22Rv1 (cell line): ENCODE data around the gene RAD51B.

Experiments
- H3K27ac ChIP-seq: fragments of 450-650 bp; 2 replicates; pipeline ENCODE4 v1.5.1; 2017
- CTCF ChIP-seq: fragments of 450-650 bp; IDR thresholded peaks from 2 replicates; pipeline ENCODE4 v1.5.1; 2017; ENCODE audit warnings: mild to moderate bottlenecking
- ZFX ChIP-seq: fragments of 450-650 bp; IDR thresholded peaks from 2 replicates; pipeline ENCODE4 v1.6.1; 2017; ENCODE audit warnings: antibody characterized with exemption, borderline replicate concordance

The RAD51B gene

DNA sequence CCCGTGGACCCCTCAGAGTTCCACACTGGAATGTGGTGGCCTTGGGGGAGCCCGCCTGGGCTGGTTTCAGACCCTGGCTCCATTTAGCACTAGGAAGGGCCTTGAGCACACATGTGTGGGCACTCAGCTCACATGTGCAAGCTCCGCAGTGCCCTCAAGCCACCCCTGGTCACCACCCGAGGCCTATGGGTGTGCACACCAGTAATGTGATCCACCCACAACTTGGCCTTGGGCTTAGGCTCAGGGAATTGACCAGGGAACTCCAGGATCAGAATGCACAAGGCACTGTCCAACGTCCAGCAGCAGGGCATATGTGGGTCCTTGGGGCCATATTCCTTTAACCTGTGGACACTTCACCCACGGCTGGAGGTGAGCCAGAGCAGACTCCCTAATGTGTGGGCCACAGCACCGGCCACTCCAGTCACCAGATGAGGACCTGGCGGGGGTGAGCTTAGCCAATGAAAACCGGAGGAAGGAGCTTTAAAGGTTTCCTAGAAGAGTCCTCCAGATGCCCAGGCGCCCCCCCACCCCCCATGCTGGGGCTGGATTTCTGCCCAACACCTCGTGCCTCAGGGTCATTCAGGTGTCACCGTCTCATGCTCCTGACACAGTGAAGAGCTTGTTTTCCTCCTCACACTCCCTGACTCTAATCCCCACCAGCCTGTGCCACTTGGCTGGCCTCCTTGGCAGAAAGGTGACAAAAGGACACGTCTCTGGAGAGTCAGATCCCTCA lies 764.1 kb downstream of the RAD51B start:
- TF ChIP-seq ZFX (no peak), CTCF (no peak)
- no peak overlapping the region for H3K27ac ChIP-seq

DNA sequence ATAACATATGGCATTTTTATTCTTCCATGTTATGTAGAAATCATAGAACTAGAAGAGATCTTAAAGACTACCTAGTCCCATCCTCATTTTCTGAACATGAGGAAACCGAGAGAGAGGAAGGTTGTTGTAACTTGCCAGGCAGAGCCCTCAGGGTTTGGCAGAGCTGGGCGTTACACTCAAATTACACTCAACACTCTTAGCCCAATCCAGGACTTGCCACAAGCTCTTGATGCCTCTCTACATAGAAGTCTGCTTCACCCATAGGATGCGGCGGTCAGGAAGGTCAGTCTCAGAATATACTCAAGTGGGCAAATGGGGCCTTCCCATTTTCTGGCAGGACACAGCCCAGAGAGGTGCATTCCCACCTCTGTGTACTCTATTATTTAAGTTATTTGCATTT lies 765.2 kb downstream of the RAD51B start:
- H3K27ac ChIP-seq: no peak overlapping the region
- TF ChIP-seq ZFX (no peak), CTCF (no peak)

GRCh38 chr14:68585690-68586089 lies 766.1 kb downstream of the RAD51B start:
- no peak overlapping the region for H3K27ac ChIP-seq
- TF ChIP-seq CTCF: no peak
- no peak for TF ChIP-seq ZFX

DNA sequence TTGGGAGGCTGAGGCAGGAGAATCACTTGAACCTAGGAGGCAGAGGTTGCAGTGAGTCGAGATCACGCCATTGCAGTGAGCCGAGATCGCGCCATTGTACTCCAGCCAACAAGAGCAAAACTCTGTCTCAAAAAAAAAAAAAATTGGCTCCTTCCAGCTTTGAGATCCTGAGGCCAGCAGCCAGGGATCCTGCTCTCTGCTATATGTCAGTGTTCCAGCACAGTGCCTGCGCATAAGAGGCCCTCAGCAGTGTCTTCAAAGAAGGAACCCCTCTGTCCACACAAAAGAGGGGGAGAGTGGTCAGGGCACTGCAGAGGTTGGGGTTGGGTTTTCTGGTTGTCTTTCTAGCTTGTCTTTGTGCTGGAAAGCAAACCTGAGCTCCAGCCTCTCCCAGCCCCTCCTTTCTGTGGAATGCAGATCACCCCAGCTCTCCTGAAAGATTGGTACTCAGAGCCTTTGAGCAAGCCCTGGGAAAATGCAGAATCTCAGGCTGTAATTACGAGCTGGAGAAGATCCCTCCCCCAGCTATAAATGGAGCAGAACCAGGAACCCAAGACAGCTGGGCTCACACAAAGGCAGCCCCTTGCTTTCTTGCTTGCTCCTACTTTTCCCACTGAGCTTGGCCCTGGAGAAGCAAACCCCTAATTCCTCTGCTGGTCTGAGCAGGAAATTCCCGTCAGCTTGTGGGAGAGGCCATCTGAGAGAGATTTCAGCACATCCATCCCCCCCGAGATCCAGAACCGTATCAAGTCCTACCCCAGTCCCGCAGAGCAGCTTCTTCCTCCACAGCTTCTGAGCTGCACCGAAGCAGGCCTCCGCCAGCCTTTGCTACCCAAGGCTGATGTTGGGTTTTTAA lies 767.5 kb downstream of the RAD51B start:
- TF ChIP-seq ZFX (no peak), CTCF (no peak)
- H3K27ac ChIP-seq: no peak overlapping the region

- no peak overlapping the region for H3K27ac ChIP-seq
- no peak for TF ChIP-seq CTCF
- TF ChIP-seq ZFX: no peak
Measured at GRCh38 chr14:68587931-68588330, 768.4 kb downstream of the RAD51B start.

DNA sequence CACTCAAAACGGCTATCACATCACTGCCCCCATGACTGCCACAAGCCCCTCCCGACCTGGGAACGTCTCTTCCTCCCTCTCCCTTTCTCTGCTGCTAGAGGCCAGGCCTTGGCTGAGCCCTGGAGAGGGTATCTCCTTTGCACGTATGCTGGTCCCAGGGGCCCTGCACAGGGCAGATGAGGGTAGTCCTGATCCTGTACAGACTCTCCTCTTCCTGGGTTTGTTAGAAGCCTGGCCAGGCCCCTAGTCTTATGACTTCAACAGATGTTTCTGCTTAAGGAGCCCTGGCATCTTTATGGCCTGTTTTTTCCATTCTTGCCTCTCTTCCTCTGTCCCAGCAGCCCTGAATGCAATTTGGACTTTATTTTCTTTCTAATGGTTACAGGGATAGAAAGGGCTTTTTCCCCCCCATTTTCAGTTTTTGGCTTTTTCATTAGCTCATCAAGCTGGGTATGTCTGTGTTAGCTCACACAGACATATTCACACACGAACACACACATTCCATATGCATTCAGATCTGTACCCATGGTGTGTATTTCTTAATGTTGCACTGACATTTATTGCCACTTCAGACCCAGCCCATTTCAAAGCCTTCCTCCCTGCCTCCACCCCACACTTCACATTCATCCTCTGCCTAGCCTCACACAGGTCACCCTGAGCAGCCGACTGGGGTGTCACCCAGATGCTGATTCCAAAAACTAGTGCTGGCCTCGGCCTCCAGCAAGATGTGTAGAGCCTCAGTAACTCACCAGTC lies 770.0 kb downstream of the RAD51B start:
- H3K27ac ChIP-seq: no peak overlapping the region

More for the DNA sequence above, 770.0 kb downstream of the RAD51B start:
- TF ChIP-seq ZFX (no peak), CTCF (no peak)
